PC-9 (cell line): ENCODE data around the gene RASL10B. TPM values are rescaled to one million over a fixed set of nuclear protein-coding genes. Genes with fewer than 3 reads are reported as not detected.

Source experiments
- BruUV-seq: library from RNA; stranded (reverse); fragments of 400-500 nt; replicated peaks from 2 replicates; lab custom pipeline; 2021; lab: Mats Ljungman, UMichigan
- CTCF ChIA-PET: fragments of 300-600 bp; sonication (Branson Sonifier 250); formaldehyde crosslinking; loops from one replicate; lab custom pipeline; 2022; ENCODE audit warnings: antibody characterized with exemption; lab: Charles Lee
- POLR2A ChIA-PET: fragments of 300-600 bp; sonication (Branson Sonifier 250); formaldehyde crosslinking; loops from one replicate; lab custom pipeline; 2022; ENCODE audit warnings: antibody characterized with exemption; ENCODE audit not compliant: unreplicated experiment; lab: Charles Lee
- DNase-seq, 2 experiments: peaks; one replicate each; pipeline versions ENCODE4 v3.0.0 to v3.0.0-alpha.2; 2015 to 2022; ENCODE audit warnings: mixed read lengths in 1 of 2
- H2AFZ ChIP-seq: fragments of 200-600 bp; sonication (generic); 2 replicates; pipeline ENCODE4 v1.8.1; 2017; ENCODE audit warnings: antibody characterized with exemption
- H3F3A ChIP-seq: fragments of 200-600 bp; sonication (generic); 2 replicates; pipeline ENCODE4 v1.8.1; 2017; ENCODE audit warnings: antibody characterized with exemption, mild to moderate bottlenecking, low read depth; ENCODE audit not compliant: insufficient read depth
- H3K27ac ChIP-seq: fragments of 200-600 bp; sonication (generic); 2 replicates; pipeline ENCODE4 v1.6.1; 2016; ENCODE audit warnings: mixed run types
- H3K27me3 ChIP-seq: fragments of 200-600 bp; sonication (generic); 2 replicates; pipeline ENCODE4 v1.6.1; 2016; ENCODE audit warnings: low read depth, mixed run types; ENCODE audit not compliant: insufficient read depth
- H3K36me3 ChIP-seq: fragments of 200-600 bp; sonication (generic); 2 replicates; pipeline ENCODE4 v1.6.1; 2016; ENCODE audit warnings: low read depth, mixed run types
- H3K4me1 ChIP-seq: fragments of 200-600 bp; sonication (generic); replicated peaks from 2 replicates; pipeline ENCODE4 v1.6.1; 2016; ENCODE audit warnings: mixed run types; ENCODE audit not compliant: insufficient read depth
- H3K4me2 ChIP-seq: fragments of 200-600 bp; sonication (generic); 2 replicates; pipeline ENCODE4 v1.6.1; 2017; ENCODE audit warnings: mixed run types
- H3K4me3 ChIP-seq: fragments of 200-600 bp; sonication (generic); 2 replicates; pipeline ENCODE4 v1.6.1; 2016; ENCODE audit warnings: mixed run types
- H3K79me2 ChIP-seq: fragments of 200-600 bp; sonication (generic); 2 replicates; pipeline ENCODE4 v1.6.1; 2017; ENCODE audit warnings: low read depth, mixed run types
- H3K9me2 ChIP-seq: fragments of 200-600 bp; sonication (generic); 2 replicates; pipeline ENCODE4 v1.8.1; 2017; ENCODE audit warnings: mild to moderate bottlenecking; ENCODE audit not compliant: insufficient read depth
- H3K9me3 ChIP-seq: fragments of 200-600 bp; sonication (generic); 2 replicates; pipeline ENCODE4 v1.8.1; 2016; ENCODE audit warnings: low read depth; ENCODE audit not compliant: insufficient read depth
- H4K20me1 ChIP-seq: fragments of 200-600 bp; sonication (generic); 2 replicates; pipeline ENCODE4 v1.8.1; 2017; ENCODE audit not compliant: insufficient read depth
- CTCF ChIP-seq: fragments of 200-600 bp; sonication (generic); conservative IDR thresholded peaks from 2 replicates; pipeline ENCODE4 v1.6.1; 2017; ENCODE audit warnings: mixed run types, antibody characterized with exemption, mild to moderate bottlenecking, moderate library complexity
- EZH2 ChIP-seq: fragments of 200-600 bp; sonication (generic); IDR thresholded peaks from 2 replicates; pipeline ENCODE4 v1.8.0; 2017; ENCODE audit warnings: antibody characterized with exemption, low read depth
- intact Hi-C: fragments of 100-400 bp; cut with micrococcal nuclease; formaldehyde crosslinking; loops from one replicate; pipeline ENCODE4 v1.10.0; 2022; ENCODE audit not compliant: unreplicated experiment
- total RNA-seq: library from RNA; stranded (reverse); gene quantifications from 2 replicates; pipeline ENCODE4 v1.2.3, GENCODE V29; 2021

RASL10B gene
- total RNA-seq, 1 experiment from 2014 or later, result 0.11 TPM

GRCh38 chr17:35726953-35727460, 4.4 kb upstream of the RASL10B start:
- no TSS peak for BruUV-seq
- CTCF ChIA-PET, result no interaction called here
- POLR2A ChIA-PET, result no interaction called here

DNA sequence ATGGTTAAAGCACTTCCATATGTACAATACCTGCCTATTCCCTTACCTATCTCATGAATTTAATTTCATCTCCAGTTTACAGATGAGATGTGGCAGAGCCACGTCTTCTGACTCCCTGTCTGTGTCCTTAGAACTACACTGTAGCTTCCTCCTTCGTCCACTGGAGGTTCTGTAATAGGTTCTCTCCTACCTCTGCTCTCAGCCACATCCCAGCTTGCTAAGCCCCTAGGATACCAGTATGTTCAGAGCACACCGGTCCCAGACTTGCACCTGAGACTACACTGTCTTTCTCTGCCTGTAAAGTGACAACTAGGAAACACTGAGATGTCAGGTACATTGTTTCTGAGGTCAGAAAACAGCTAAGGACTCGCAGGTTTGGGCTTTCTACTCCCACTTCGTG, 3.8 kb upstream of the RASL10B start:
- Histone ChIP-seq H3K79me2 (no peaks in the 10 kb centered on the region), H3F3A (no peaks in the 10 kb centered on the region), H3K4me3 (no peak overlapping the region), H3K27me3 (no peaks in the 10 kb centered on the region), H3K27ac (no peak overlapping the region), H2AFZ (no peak overlapping the region), H3K9me3 (no peaks in the 10 kb centered on the region), H3K9me2 (no peaks in the 10 kb centered on the region), H3K4me2 (no peak overlapping the region), H3K4me1 (peaks cover 14% of the 10 kb centered on the region), H3K36me3 (no peaks in the 10 kb centered on the region; the same call in 1 of the 2 replicates), H4K20me1 (peaks cover 7% of the 10 kb centered on the region)
- ChIA-PET POLR2A (no interaction called here), CTCF (no interaction called here)
- intact Hi-C loops, result no loop called here
- TF ChIP-seq EZH2, result no peak
- no peak for TF ChIP-seq CTCF
- BruUV-seq, result no TSS peak
- DNase-seq, result no peak

More at GRCh38 chr17:35726953-35727460, 4.4 kb upstream of the RASL10B start:
- Histone ChIP-seq H3K79me2 (no peaks in the 10 kb centered on the region), H3K27me3 (no peaks in the 10 kb centered on the region), H3F3A (no peaks in the 10 kb centered on the region), H3K4me2 (no peak overlapping the region), H4K20me1 (peaks cover 7% of the 10 kb centered on the region), H3K9me3 (no peaks in the 10 kb centered on the region), H3K36me3 (no peaks in the 10 kb centered on the region; the same call in 1 of the 2 replicates), H3K4me3 (no peak overlapping the region), H3K27ac (no peak overlapping the region), H2AFZ (no peak overlapping the region), H3K9me2 (no peaks in the 10 kb centered on the region), H3K4me1 (peaks cover 14% of the 10 kb centered on the region)
- intact Hi-C loops, result no loop called here
- TF ChIP-seq EZH2 (no peak), CTCF (no peak)
- no peak for DNase-seq

- H4K20me1 ChIP-seq, result peaks cover 7% of the 10 kb centered on the region
- H3K4me3 ChIP-seq, result no peak overlapping the region
- POLR2A ChIA-PET, result no interaction called here
- no peak for TF ChIP-seq CTCF
- TF ChIP-seq EZH2, result no peak
- no peaks in the 10 kb centered on the region for H3K79me2 ChIP-seq
- no peaks in the 10 kb centered on the region for H3F3A ChIP-seq
- CTCF ChIA-PET, result no interaction called here
- intact Hi-C loops, result no loop called here
- H3K9me3 ChIP-seq, result no peaks in the 10 kb centered on the region
- H3K36me3 ChIP-seq, result no peaks in the 10 kb centered on the region; the same call in 1 of the 2 replicates
- H3K4me2 ChIP-seq, result no peak overlapping the region
- no peaks in the 10 kb centered on the region for H3K9me2 ChIP-seq
- no TSS peak for BruUV-seq
- peaks cover 14% of the 10 kb centered on the region for H3K4me1 ChIP-seq
- H3K27ac ChIP-seq, result no peak overlapping the region
- DNase-seq, result no peak
- no peak overlapping the region for H2AFZ ChIP-seq
- H3K27me3 ChIP-seq, result no peaks in the 10 kb centered on the region
These were observed 2.9 kb upstream of the RASL10B start for GRCh38 chr17:35728551-35728950.
